Tongue (tissue), 2 donors: ENCODE data around the gene PODXL2. TPM values are rescaled to one million over a fixed set of nuclear protein-coding genes. Genes with fewer than 3 reads are reported as not detected.
A peak's percentile ranks its signal among the peaks of the same experiment; 100 is the strongest.

Source experiments
- DNase-seq: peaks from one replicate; pipeline ENCODE4 v3.0.0-alpha.2; 2015
- total RNA-seq: library from RNA; depleted of rRNA; stranded (reverse); fragments of >200 nt; gene quantifications from one replicate; pipeline ENCODE4 v1.2.3, GENCODE V29; 2014

PODXL2 gene
- total RNA-seq, 1 donor from 2014 or later, result 9.2 TPM

- DNase-seq, result no peak
Measured at GRCh38 chr3:127710155-127710941, 81.4 kb downstream of the PODXL2 start.

DNA sequence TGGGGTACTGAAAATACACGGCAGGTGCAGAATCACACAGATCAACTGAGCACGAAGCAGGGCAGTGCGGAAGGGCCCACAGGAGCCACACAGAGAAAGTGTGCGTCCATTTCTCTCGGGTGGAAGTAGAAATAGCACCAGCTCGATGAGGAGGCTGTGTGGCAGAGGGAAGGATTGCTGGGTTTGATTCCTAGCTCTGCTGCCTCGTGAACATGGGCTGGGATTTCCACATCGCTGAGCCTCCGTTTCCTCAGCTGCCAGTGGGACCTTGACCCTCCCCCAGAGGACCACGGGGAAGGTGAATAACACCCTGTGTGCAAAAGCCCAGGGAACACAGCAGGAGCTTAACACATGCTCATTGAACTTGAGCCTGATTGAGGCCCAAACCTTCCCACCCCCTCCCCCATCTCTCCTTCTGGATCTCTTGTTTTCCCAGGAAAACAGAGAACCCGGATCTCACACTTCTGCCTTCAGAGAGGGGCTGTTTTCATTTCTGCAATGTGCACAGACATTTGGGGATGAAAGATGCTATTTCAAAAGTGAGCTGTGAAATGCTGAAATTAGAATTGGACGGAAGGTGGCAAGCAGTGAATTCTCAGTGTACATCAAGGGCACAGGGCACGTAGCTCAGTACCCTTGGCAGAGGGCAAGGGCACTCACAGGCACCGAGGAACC, 82.2 kb downstream of the PODXL2 start:
- DNase-seq, result no peak

GRCh38 chr3:127711896-127712295, 82.9 kb downstream of the PODXL2 start:
- DNase-seq, result no peak

DNA sequence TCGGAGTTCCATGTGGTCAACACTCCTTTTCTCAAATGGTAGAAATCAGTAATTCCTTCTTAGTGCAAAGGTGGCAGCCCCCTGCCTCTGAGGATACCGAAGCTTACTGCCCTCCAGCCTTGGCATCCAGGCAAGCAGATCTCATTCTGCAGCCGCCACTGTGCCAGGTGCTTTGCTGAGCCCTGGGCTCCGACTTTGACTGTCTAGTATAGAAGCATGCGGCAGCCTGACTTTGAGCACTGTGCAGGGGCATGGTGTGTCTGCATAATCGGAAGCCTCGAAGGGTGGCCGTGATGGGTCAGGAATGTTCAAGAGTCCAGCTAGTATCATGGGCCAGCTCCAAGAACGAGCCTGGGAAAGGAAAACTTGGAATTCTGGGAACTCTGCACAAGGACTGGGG, 83.5 kb downstream of the PODXL2 start:
- no peak for DNase-seq

DNA sequence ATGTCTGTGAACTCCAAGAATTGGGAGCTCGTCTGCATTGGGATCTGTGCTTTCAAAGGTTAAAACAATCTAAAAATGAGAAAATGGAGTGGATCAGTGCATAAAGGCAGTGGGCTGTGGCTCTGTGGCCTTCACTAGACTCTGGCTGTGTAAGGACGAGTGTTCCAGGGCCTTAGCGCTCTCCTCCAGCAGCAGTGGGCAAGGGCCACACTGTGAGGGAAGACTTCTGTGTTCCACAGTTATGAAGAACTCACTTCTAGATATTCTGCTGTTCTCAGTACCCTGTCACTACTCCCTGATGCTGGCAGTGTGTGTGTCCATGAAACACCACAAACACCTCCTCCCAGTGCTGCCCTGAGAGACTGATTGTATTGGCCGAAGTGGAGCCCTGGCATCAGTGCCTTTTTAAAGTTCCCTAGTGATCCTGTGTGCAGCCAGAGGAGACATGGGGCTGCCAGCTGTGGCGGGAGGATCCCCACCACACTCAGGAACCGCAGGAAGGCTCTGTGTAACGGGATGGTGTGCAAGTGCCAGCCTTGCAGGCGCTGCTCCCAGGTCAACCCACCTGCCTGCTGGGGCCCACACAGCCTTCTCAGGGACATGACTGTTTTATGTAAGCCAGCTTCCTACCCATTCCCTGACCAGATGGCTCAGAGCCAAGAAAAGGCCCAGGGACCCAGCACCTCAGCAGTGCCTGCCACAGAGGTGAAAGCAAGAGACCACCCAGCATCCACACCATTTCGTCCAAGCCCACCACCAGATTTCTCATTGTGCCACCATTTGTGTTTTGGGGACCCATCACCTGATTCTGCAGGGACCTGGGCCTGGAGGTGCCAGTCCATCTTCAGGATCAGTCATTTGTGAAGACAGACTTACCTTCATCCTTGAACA, 84.1 kb downstream of the PODXL2 start:
- DNase-seq, result no peak

DNA sequence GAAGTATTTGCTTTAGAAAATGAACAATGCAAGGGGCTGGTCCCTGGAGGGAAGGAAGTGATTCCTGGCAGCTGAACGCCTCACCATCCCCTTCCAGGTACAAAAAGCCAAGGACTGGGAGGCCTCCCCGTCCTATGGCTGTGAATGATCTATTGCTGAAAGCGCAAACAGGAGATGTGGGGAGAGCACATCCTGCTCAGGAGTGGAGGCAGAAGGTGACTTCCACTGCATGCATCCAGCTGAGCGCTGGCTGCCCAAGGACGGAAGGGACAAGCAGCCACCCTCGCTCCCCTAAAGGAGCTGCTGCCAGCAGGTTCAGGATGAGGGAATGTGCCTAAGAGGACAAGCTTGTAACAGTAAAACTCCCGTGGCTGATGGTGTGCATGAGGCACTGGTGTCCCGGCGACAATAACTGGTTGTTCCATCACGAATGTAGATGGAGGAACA, 85.2 kb downstream of the PODXL2 start:
- DNase-seq, result no peak

GRCh38 chr3:127714866-127715265, 85.9 kb downstream of the PODXL2 start:
- no peak for DNase-seq

GRCh38 chr3:127715532-127715931, 86.5 kb downstream of the PODXL2 start:
- DNase-seq, result no peak

GRCh38 chr3:127716384-127716783, 87.4 kb downstream of the PODXL2 start:
- no peak for DNase-seq

GRCh38 chr3:127717357-127718244, 88.6 kb downstream of the PODXL2 start:
- DNase-seq, result peak; percentile 60

GRCh38 chr3:127718245-127718915, 89.4 kb downstream of the PODXL2 start:
- DNase-seq, result no peak

GRCh38 chr3:127718916-127719290, 89.9 kb downstream of the PODXL2 start:
- no peak for DNase-seq

- no peak for DNase-seq
Measured at GRCh38 chr3:127719369-127719768, 90.4 kb downstream of the PODXL2 start.

DNA sequence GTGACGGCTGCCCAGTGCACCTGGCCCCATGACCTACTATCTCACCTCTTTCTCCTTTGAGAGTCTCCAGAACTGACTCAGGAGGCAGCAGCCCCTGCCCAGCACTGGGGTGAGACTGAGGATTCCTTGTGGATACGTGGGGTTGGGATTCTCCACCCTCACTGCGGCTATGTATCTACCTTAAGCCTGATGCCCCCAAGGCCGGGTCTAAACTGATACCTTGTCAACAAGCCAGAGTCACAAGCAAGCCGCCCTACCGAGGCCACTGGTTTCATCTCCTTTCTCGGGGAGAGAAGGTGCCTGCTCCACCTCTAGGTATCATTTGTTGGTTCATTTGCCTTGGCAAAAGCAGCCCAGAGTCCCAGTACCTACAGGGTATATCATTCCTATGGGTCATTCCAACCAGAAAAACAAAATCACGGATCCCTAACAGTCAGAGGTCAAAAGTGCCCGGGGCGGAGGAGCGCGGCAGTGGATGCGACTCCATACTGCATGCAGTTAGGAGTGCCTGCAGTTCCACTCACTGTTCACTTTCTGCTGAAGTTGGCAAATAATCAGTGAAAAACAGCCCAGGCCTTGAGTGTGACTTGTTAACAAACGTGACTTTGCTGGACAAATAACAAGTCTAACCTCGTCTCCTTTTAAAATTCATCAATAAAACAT, 91.3 kb downstream of the PODXL2 start:
- DNase-seq, result no peak

- no peak for DNase-seq
Measured at GRCh38 chr3:127720985-127721935, 92.3 kb downstream of the PODXL2 start.

- DNase-seq, result no peak
Measured at GRCh38 chr3:127722091-127722784, 93.3 kb downstream of the PODXL2 start.
